ENCODE data around the gene SH3RF3.

- TF ChIP-seq CHD2 (IDR thresholded peaks at IDR 0.05; ENCODE audit: low read depth, low read length) (no peak), DMBX1 (CRISPR knock-in tag; IDR thresholded peaks at IDR 0.05; ENCODE audit: borderline replicate concordance) (no peak), PATZ1 (CRISPR knock-in tag; IDR thresholded peaks at IDR 0.05; ENCODE audit: borderline replicate concordance) (no peak), IRF1 (CRISPR knock-in tag; IDR thresholded peaks at IDR 0.05; ENCODE audit: borderline replicate concordance) (no peak), CTCF (IDR thresholded peaks at IDR 0.05 in 2 of 3, conservative IDR thresholded peaks at IDR 0.05 in 1 of 3; ENCODE audit: insufficient read depth in 2 of 3, low read depth in 1 of 3, low read length in 3 of 3) (no peak), NFXL1 (CRISPR knock-in tag; IDR thresholded peaks at IDR 0.05) (no peak), ZNF318 (IDR thresholded peaks at IDR 0.05; ENCODE audit: borderline replicate concordance in 1 of 2, low read depth in 1 of 2) (no peak), SRSF3 (IDR thresholded peaks at IDR 0.05; ENCODE audit: insufficient read depth, low read length) (no peak), ZNF766 (CRISPR knock-in tag; conservative IDR thresholded peaks at IDR 0.05) (no peak), CHCHD3 (CRISPR knock-in tag; IDR thresholded peaks at IDR 0.05) (no peak)
Observed at GRCh38 chr2:109154226-109154625, 25.2 kb downstream of the SH3RF3 start.
